Heart right ventricle (tissue), 16 donors: Measurements from ENCODE around the gene CNOT1. TPM values are rescaled to one million over a fixed set of nuclear protein-coding genes. Genes with fewer than 3 reads are reported as not detected.
A peak's percentile ranks its signal among the peaks of the same experiment; 100 is the strongest.

Experiments used
- ATAC-seq, 8 donors: fragments of 200-7000 bp; cut with Tn5 transposase; one replicate each; pipeline ENCODE4 v1.9.1; 2020; ENCODE audit warnings: mild to moderate bottlenecking in 8 of 8, moderate library complexity in 8 of 8, moderate number of reproducible peaks in 1 of 8
- DNase-seq, 2 donors: peaks; one replicate each; pipeline ENCODE4 v3.0.0-alpha.2; 2020
- H3K27ac ChIP-seq, 10 donors: fragments of 200-600 bp; sonication (generic) in 2 of 10; one replicate each; pipeline versions ENCODE4 v1.5.0 to v1.8.0; 2020 to 2022; ENCODE audit warnings: mild to moderate bottlenecking in 3 of 10
- H3K27me3 ChIP-seq, 7 donors: fragments of 200-600 bp; one replicate each; pipeline ENCODE4 v1.8.0; 2021 to 2022; ENCODE audit warnings: mild to moderate bottlenecking in 2 of 7
- H3K36me3 ChIP-seq, 9 donors: fragments of 200-600 bp; sonication (generic) in 1 of 9; one replicate each; pipeline versions ENCODE4 v1.5.0 to v1.8.0; 2020 to 2022; ENCODE audit warnings: mild to moderate bottlenecking in 2 of 9
- H3K4me1 ChIP-seq, 9 donors: fragments of 200-600 bp; sonication (generic) in 1 of 9; one replicate each; pipeline versions ENCODE4 v1.5.0 to v1.8.0; 2020 to 2022; ENCODE audit warnings: mild to moderate bottlenecking in 4 of 9
- H3K4me3 ChIP-seq, 10 donors: fragments of 200-600 bp; sonication (generic) in 2 of 10; one replicate each; pipeline versions ENCODE4 v1.5.0 to v1.8.0; 2020 to 2022; ENCODE audit warnings: mild to moderate bottlenecking in 7 of 10, moderate library complexity in 2 of 10
- H3K9me3 ChIP-seq, 11 donors: fragments of 200-600 bp in 10 of 11; sonication (generic) in 2 of 11; one replicate each; pipeline versions ENCODE4 v1.5.0 to v1.8.0; 2013 to 2022; ENCODE audit warnings: mild to moderate bottlenecking in 2 of 11, control low read depth in 1 of 11, moderate library complexity in 1 of 11
- CTCF ChIP-seq, 9 donors: fragments of 200-600 bp; sonication (generic) in 2 of 9; IDR thresholded peaks; one replicate each; pipeline versions ENCODE4 v1.5.0 to v1.8.0; 2021 to 2022; ENCODE audit warnings: antibody characterized with exemption in 9 of 9, mild to moderate bottlenecking in 5 of 9, moderate library complexity in 1 of 9
- WGBS, 2 donors: extraction: QIAGEN DNeasy Blood & Tissue Kit; methylation state at CpG; one replicate each; pipeline ENCODE4 v1.1.7; 2013; ENCODE audit warnings: inconsistent platforms in 1 of 2; 5-methylcytosine and 5-hydroxymethylcytosine counted together
- intact Hi-C, 10 donors: fragments of 100-400 bp; cut with DNase I; formaldehyde crosslinking; loops; one replicate each; pipeline versions ENCODE4 v1.11.1 to v1.14.2; 2022
- polyA plus RNA-seq, 2 donors: library from polyadenylated mRNA; stranded (reverse); fragments of 200-250 nt; gene quantifications; one replicate each; pipeline ENCODE4 v1.2.3, GENCODE V29; 2013
- total RNA-seq, 10 donors: library from RNA; stranded (reverse); fragmentation: NEBNext Ultra II Directional in 3 of 10; extraction: Animal tissue kit (Norgen Biotek cat#: 25700) in 3 of 10; gene quantifications; one replicate each; pipeline versions ENCODE4 v1.2.1 to v1.2.4, GENCODE V29; 2021 to 2023
- donor health status: Arrhythmogenic right ventricular cardiomyopathy.
- donor health status: ischemic (EF 13 %, LVEDD 7.1; RV severe dilation, severe dysfunction).
- donor health status: healthy with polysubstance abuse.
- donor health status: DM: no; HTN: yes; CAD: no.
- donor health status: DM: no; HTN: no; CAD: no.
- donor health status: ischemic (EF 25% LVEDD 6.9; RV normal size, moderate dysfunction).
- donor health status: ischemic (EF 25% LVEDD 5.7; RV mildly dilated, moderate dysfunction).
- donor health status: healthy.
- donor health status: DM: yes; HTN: yes; CAD: no.
- donor health status: Ischemic cardiomyopathy.
- donor health status: ischemic (EF 35%, LVEDD 5.7; RV mildly dilated, moderate dysfunction).
- donor health status: nonischemic (EF 11% LVEDD 7.7; RV severe dilation, severe dysfunction).
- donor health status: DM: yes; HTN: yes; CAD: no.
- donor health status: PGD.
- donor health status: ischemic (EF 29% LVEDD 5.4; RV normal size, mild dysfunction).
- donor health status: nonischemic (EF 23%, LVEDD 6.1; RV moderate dilation, normal function).

Gene CNOT1
- total and polyA plus RNA-seq, 12 donors, result 27.2 to 102 (median 81.7) TPM

DNA sequence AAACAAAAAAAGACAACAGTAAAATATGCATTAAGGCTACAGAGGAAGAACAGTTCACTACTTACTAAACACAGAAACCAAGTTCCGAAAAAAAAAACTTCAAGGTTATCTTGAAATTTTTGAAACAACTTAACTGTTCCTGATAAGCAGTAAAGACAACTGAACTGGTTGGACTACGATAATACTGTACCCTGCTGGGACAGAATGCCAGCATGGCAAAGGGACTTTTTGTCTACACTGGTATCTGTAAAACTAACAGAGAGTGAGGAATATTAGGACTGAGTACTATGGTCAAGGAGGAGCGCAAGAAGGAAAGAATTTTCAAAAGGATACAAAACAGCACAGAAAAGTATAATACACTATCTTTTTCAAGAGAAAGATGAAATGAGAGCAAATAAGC, 94.5 kb downstream of the CNOT1 start:
- Histone ChIP-seq H3K36me3 (peaks cover 0 to 100% (median 87%) of the 10 kb centered on the region in 9 donors), H3K9me3 (no peaks in the 10 kb centered on the region), H3K4me1 (peaks cover 0 to 30% (median 0%) of the 10 kb centered on the region in 9 donors), H3K27me3 (no peaks in the 10 kb centered on the region), H3K4me3 (no peak overlapping the region), H3K27ac (peak overlapping the region in 5 of 10 donors; percentile 25 to 47 (median 38))
- WGBS, 2 donors, result 63 to 70% methylated on average over 3 of the region's 3 CpGs
- intact Hi-C loops, result loop anchor here in 3 of 10 donors (5.0 to 10.0 kb wide), 3 partner anchors 42 to 50 kb away; no protein-coding TSS in a partner anchor
- peak in 2 of 8 donors; percentile 35 to 72 for ATAC-seq
- no peak for DNase-seq
- TF ChIP-seq CTCF (IDR thresholded peaks at IDR 0.05), result no peak

GRCh38 chr16:58533751-58534470, 95.7 kb downstream of the CNOT1 start:
- 73 to 74% methylated on average over 14 of the region's 14 CpGs for WGBS, 2 donors
- intact Hi-C loops, result loop anchor here in 1 of 10 donors (10.0 kb wide), 1 partner anchor 51 kb away; no protein-coding TSS in a partner anchor
- no peak for TF ChIP-seq CTCF (IDR thresholded peaks at IDR 0.05)

GRCh38 chr16:58532414-58532813, 97.2 kb downstream of the CNOT1 start:
- H3K27ac ChIP-seq, result no peak overlapping the region
- peaks cover 0 to 22% (median 0%) of the 10 kb centered on the region in 9 donors for H3K4me1 ChIP-seq
- no peak for DNase-seq
- intact Hi-C loops, result loop anchor here in 1 of 10 donors (10.0 kb wide), 1 partner anchor 52 kb away; no protein-coding TSS in a partner anchor
- peaks cover 0 to 100% (median 85%) of the 10 kb centered on the region in 9 donors for H3K36me3 ChIP-seq
- no peak for ATAC-seq
- no peaks in the 10 kb centered on the region for H3K27me3 ChIP-seq
- no peaks in the 10 kb centered on the region for H3K9me3 ChIP-seq
- H3K4me3 ChIP-seq, result no peak overlapping the region
- WGBS, 2 donors, result 94 to 95% methylated on average over 3 of the region's 3 CpGs
- no peak for TF ChIP-seq CTCF (IDR thresholded peaks at IDR 0.05)

More at GRCh38 chr16:58533751-58534470, 95.7 kb downstream of the CNOT1 start:
- Histone ChIP-seq H3K36me3 (peaks cover 0 to 100% (median 86%) of the 10 kb centered on the region in 9 donors), H3K4me1 (peaks cover 0 to 30% (median 0%) of the 10 kb centered on the region in 9 donors), H3K9me3 (no peaks in the 10 kb centered on the region), H3K4me3 (no peak overlapping the region), H3K27ac (peak overlapping the region in 8 of 10 donors; percentile 19 to 58 (median 37)), H3K27me3 (no peaks in the 10 kb centered on the region)
- ATAC-seq, result peak in 7 of 8 donors; percentile 56 to 94 (median 79)
- no peak for DNase-seq

GRCh38 chr16:58530179-58530578, 99.4 kb downstream of the CNOT1 start:
- no peak for TF ChIP-seq CTCF (IDR thresholded peaks at IDR 0.05)
- no peak overlapping the region for H3K27ac ChIP-seq
- peaks cover 0 to 100% (median 87%) of the 10 kb centered on the region in 9 donors for H3K36me3 ChIP-seq
- 96 to 98% methylated on average over 5 of the region's 5 CpGs for WGBS, 2 donors
- H3K4me1 ChIP-seq, result peaks cover 0 to 9% (median 0%) of the 10 kb centered on the region in 9 donors
- H3K9me3 ChIP-seq, result no peaks in the 10 kb centered on the region
- no peak overlapping the region for H3K4me3 ChIP-seq
- intact Hi-C loops, result loop anchor here in 1 of 10 donors (10.0 kb wide), 1 partner anchor 55 kb away; no protein-coding TSS in a partner anchor
- no peaks in the 10 kb centered on the region for H3K27me3 ChIP-seq
- no peak for DNase-seq
- ATAC-seq, result no peak
